Fibroblast of the aortic adventitia (primary cell): ENCODE measurements around the gene RGP1. TPM values are rescaled to one million over a fixed set of nuclear protein-coding genes. Genes with fewer than 3 reads are reported as not detected.

Source experiments
- DNase-seq: peaks from one replicate; pipeline ENCODE4 v3.0.0-alpha.2; 2010; ENCODE audit warnings: low read depth
- H3K4me3 ChIP-seq: 2 replicates; pipeline ENCODE4 v1.5.1; 2011; ENCODE audit warnings: low read depth, mild to moderate bottlenecking, control low read depth, low read length, moderate library complexity
- CTCF ChIP-seq: IDR thresholded peaks from 2 replicates; pipeline ENCODE4 v1.5.1; 2011; ENCODE audit warnings: mild to moderate bottlenecking, low read length, control low read depth, inconsistent platforms; ENCODE audit not compliant: insufficient read depth
- total RNA-seq: library from RNA; depleted of rRNA; stranded (reverse); fragments of >200 nt; gene quantifications from 2 replicates; pipeline ENCODE4 v1.2.3, GENCODE V29; 2012; ENCODE audit warnings: low replicate concordance

Gene RGP1
- total RNA-seq, 1 donor, result 16.0 TPM

GRCh38 chr9:35741740-35742139, 7.3 kb upstream of the RGP1 start:
- no peak for DNase-seq
- TF ChIP-seq CTCF, result no peak
- no peak overlapping the region for H3K4me3 ChIP-seq

GRCh38 chr9:35743452-35743851, 5.6 kb upstream of the RGP1 start:
- no peak for DNase-seq
- TF ChIP-seq CTCF, result no peak
- no peak overlapping the region for H3K4me3 ChIP-seq

GRCh38 chr9:35743880-35744518, 5.1 kb upstream of the RGP1 start:
- no peak overlapping the region for H3K4me3 ChIP-seq
- DNase-seq, result no peak
- TF ChIP-seq CTCF, result no peak

- no peak for TF ChIP-seq CTCF
- H3K4me3 ChIP-seq, result peak overlapping the region; percentile 44
- DNase-seq, result no peak
Measured at GRCh38 chr9:35745569-35745968, 3.5 kb upstream of the RGP1 start.

GRCh38 chr9:35746583-35746982, 2.5 kb upstream of the RGP1 start:
- peak overlapping the region; percentile 87 for H3K4me3 ChIP-seq
- peak; percentile 42 for DNase-seq
- no peak for TF ChIP-seq CTCF

- H3K4me3 ChIP-seq, result peak overlapping the region; percentile 87
Measured at GRCh38 chr9:35748242-35748857, 737 bp upstream of the RGP1 start.

More at GRCh38 chr9:35748242-35748857, 737 bp upstream of the RGP1 start:
- TF ChIP-seq CTCF, result no peak
- DNase-seq, result peak; percentile 15
